Ammon's horn (tissue), 1 donor: Measurements from ENCODE around the gene NPIPB6.

Source experiments
- DNase-seq: peaks from one replicate; pipeline ENCODE4 v3.0.0-alpha.2; 2016; ENCODE audit warnings: low spot score

The NPIPB6 gene

DNA sequence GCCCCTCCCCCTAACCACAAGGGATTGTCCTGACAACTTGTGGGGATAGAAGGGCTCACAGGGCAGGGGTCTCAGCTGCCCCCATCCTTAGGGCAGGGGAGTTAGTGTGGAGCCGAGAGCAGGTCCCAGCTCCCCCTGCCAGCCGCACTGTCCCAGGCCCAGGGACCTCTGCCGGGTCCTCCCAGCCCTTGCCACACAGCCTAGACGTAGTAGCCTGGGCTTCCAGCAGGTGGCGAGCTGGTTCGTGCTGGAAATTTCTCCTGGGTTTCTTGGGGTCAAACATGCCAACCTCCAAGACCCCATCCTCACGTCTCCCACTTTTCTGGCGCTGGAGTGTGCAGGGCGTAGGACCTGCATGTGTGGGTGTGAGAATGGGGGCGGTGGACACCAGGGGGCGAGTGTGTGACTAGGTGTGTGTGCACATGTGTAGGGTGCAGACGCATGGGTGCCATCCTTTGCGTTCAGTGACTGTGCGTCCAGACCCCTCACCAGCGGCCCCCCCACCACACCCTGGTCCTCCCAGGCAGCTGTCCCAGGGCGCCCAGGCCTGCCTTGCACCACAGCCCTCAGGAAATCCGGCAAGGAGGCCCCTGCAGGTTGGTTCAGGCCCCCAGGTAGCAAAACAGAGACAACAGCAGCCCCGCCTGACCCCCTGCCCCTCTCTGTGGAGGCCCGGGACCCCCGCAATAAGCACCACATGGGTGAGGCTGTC lies 41.5 kb downstream of the NPIPB6 start:
- DNase-seq, result no peak

DNA sequence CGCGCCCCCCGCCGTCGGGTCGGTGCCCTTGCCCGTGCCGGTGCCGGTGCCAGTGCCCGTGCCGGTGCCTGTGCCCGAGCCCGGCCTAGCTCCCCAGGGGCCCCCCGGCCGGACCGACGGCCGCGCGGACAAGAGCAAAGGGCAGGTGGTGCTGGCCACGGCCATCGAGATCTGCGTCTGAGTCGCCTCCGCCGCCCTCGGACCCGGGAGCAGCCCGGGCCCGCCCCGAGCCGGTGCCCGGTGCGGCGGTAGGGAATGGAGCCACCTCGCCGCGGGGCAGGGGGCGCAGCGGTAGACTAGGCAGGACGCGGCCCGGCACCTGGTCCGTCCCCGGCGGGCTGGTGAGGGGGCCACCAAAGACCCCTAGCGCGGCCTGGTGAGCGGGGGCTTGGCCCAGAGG lies 42.6 kb downstream of the NPIPB6 start:
- no peak for DNase-seq

DNA sequence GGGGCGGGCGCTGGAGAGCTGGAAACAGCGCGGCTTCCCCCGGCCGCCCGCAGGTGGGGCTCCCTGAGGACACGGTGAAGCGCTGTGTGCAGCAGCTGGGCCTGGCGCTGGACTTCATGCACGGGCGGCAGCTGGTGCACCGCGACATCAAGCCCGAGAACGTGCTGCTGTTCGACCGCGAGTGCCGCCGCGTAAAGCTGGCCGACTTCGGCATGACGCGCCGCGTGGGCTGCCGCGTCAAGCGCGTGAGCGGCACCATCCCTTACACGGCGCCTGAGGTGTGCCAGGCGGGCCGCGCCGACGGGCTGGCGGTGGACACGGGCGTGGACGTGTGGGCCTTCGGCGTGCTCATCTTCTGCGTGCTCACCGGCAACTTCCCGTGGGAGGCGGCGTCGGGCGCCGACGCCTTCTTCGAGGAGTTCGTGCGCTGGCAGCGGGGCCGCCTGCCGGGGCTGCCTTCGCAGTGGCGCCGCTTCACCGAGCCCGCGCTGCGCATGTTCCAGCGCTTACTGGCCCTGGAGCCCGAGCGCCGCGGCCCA lies 43.2 kb downstream of the NPIPB6 start:
- DNase-seq, result no peak

DNA sequence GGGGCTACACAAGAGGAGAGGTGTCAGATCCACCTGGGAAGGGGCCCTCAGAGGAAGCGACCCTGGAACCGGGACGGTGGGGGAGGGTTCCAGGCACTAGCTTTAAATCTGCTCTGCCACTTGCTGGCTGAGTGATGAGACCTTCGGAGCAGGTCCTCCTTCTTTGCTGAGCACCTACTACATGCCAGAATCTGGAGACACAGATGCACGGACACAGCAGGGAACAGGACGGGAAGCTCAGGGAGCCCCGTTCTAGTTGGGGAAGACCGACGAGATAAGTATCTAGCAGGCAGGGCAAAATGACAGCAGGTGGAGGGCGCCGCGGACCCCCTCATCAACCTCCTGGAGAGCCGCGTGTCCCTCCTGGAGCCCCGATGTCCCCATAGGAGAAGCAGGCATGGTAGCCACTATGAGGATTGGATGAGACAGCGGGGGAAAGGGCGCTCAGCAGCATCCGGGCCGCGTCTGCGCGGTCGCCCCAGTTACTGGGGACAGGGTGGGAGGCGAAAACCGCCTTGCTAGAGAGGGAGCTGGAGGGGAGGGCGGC lies 43.8 kb downstream of the NPIPB6 start:
- no peak for DNase-seq

DNA sequence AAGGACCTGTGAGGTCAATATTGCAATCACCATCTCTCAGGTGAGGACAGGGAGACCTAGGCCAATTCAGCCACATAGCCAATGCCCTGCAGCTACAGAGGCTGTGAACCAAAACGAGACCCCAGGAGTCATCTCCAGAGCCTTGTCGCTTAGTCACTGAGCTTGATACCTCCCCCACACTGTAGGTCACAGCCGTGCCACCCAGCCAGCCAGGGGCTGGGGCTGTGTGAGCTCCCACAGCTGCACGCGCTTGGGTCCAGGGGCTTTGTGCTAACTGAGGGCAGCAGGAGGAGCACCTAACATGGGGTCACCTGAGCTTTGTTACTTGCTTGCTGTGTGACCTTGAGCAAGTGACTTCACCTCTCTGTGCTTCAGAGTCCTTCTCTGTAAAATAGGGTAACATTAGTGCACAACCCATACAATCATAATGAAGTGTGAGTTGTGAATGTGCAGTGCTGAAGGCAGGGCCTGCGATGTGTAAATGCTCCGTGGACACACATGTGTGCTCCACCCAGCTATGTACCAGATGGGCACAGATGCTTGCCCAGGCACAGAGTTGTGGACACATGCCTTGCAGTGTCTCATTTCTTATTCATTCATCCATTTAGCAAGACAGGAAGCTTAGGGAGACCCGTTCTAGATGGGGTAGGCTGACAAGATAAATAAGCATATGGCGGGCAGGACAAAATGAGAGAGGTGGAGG lies 45.1 kb downstream of the NPIPB6 start:
- DNase-seq, result no peak

DNA sequence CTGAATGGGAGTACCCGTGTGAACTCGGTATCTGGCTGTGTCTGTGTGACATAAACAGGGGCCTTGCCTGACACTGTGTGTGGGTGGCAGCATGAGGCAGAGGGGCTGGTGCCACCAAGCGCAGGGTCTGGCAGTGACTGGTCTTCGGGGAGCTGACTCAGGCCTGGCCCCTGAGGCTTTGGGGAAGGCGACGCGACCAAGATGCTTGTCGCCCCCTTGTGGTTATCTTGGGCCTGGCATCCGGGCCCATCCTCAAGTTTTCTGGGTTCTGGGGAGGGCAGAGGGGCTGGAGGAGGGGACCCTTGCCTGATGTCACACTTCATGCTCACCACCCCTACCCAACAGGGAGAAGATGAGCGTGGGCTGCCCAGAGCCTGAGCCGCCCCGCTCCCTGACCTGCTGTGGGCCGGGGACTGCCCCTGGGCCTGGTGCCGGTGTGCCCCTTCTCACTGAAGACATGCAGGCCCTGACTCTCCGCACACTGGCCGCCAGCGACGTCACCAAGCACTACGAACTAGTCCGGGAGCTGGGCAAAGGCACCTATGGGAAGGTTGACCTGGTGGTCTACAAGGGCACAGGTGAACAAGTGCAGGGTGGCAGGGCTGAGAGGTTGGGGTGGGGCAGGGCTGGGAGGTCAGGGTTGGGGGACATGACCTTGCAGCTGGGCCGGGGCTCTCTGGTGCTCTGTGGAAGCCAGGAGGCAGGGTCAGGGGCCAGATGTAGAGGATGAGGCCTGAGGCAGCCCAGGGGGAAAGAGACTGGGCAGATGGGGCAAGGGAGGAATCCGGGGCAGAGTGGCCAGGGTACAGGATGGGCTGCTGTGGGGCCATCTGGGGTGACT lies 46.0 kb downstream of the NPIPB6 start:
- peak; percentile 67 for DNase-seq

DNA sequence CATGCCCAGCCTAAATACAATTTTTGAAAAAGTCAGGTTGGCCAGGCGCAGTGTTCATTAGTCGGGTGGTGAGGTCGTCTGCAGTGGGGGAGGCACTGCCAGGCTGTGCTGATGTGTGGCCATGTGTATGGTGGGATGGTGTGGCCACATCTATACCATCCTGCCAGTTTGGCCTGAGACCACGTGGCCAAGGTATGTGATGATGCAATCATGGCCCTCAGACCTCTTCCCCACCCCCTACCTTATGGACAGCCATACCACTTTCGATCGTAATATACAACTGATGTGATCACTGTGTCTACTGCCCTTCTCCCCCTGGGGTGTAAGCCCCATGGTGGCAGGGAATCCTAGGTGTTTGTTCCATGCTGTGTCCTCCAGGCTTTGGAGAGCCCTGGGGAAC lies 47.3 kb downstream of the NPIPB6 start:
- DNase-seq, result no peak

DNA sequence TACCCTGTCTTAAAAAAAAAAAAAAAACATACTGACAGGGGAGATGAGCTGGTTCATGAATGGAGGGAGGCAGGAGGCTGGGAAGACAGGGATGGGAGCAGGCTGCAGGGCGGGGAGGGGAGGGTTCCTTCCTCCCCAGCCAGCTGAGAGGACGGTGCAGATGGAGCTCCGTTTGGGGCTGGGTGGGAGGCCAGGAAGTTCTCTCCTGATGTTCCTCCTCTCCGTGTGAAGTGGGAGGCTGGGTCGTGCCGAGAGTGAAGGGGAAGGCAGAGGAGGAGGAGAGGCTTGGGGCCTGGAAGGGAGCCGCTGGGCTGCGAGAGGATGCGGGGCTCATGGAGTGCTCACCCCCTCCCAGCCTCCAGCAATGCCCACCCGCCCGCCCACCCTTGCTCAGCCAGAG lies 49.7 kb downstream of the NPIPB6 start:
- peak; percentile 49 for DNase-seq

DNA sequence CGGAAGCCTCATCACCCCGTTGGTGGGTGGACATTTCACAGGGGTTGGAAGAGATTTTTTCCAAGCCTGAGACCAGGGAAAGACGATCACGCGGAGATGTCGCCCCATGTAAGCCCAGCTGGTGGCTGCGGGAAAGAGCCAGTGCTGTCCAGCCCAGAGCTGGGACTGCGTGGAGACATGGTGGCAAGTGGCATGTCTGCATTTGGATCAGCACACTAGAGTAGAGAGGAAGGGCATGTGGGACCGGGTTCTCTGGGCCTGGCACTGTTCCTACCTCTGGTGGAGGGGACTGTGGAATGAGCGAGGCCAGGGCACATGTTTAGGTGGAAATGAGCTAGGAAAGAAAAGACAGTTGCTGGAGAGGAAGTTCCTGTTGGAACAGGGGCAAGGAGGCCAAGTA lies 51.0 kb downstream of the NPIPB6 start:
- no peak for DNase-seq

DNA sequence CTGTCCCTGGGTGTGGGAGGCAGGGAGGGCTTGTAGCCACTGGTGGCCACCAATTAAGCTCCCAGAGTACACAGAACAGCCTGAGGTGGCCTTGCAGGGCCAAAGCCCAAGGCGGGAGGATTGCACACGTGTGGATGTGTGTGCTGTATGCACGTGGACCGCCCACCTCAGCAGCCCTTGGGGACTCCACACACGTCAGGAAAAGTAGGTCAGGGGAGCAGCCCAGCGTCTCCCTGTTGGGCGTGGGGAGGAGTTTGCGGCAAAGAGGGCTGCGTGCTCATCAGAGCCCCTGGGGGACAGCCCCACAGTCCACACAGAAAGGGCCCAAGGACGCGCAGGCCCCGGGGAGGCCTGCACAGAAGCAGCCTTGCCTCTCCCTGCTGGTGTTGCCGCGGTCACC lies 51.4 kb downstream of the NPIPB6 start:
- no peak for DNase-seq

DNA sequence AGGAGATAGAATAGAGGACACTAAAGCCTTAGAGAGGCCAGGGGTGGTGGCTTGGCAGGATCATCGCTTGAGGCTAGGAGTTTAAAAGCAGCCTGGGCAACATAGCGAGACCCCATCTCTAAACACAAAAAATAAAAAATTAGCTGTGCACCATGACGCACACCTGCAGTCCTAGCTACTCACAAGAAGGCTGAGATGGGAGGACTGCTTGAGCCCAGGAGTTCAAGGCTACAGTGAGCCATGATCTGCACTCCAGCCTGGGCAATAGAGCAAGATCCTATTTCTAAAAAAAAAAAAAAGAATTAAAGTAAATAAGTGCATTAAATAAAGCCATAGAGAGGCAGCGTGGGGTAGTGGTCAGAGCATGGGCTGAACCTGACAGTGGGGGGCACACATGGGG lies 51.9 kb downstream of the NPIPB6 start:
- no peak for DNase-seq

DNA sequence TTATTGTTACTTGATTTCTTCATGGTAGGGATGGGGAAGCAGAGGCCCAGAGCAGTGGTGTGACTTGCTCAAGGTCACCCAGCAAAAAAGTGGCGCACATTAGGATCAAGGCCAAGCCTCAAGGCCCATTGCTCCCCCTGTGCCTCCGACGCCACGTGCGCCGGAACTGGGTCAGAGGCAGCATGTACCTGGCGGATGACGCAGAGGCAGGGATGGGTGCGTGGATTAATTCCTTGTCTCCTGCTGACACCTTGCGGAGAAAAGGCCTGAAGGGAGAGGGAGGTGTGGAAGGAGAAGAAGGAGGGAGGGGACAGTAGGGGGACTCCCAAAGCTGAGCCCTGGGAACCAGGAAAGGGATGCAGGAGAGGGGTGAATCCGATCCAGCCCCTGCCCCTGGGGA lies 52.5 kb downstream of the NPIPB6 start:
- no peak for DNase-seq

DNA sequence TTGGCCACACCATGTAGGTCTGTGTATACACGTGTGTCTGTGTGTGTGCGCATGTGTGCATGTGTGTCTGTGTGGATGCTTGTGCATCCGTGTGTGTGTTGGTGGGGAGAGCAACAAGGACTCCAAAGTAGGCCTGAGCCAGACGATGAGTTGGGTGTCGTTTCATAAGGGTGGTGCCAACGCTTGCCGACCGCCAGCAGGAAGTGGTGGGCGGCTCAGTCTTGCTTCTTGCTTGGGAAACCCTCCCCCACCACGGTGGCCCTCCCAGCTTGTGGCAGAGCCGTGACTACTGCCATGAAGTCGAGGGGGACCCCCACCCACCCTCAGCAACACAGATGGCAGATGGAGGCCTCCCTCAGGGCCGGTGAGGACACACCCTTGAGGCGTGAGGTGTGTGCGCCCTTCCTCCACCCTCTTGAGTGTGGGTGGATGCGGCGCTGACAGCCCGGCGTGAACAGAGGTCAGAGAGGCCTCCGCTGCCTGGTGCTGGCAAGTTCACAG lies 53.4 kb downstream of the NPIPB6 start:
- no peak for DNase-seq

DNA sequence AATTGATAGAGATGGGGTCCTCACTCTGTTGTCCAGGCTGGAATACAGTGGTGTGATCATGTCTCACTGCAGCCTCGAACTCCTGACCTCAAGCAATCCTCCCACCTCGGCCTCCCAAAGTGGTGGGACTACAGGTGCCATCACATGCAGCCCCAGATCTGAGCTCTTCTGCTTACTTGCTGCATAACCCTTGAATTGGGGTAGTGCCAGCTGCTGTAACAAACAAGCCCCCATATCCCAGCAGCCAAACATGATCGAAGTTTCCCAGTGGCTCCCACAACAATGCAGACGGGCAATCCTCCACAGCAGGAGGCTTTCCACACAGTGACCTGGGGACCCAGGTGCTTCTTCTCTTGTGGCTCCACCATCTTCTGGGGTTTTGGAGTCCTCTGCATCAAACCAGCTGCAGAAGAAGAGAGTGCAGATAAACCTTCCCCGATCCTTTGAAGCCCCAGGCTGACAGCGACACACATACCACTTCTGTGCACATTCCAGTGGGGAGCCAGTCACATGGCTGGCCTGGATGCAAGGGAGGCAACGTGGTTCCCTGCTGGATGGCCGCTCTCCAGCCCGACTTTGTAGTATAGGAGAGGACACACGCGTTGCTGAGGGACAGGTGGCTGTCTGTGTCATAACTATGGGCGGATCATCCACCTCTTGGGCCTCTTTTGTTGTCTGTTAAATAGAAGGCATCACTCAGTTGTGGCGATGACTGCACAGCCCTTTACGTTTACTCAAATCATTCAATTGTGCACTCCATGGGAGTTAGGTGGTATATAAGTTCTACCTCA lies 54.3 kb downstream of the NPIPB6 start:
- DNase-seq, result no peak

DNA sequence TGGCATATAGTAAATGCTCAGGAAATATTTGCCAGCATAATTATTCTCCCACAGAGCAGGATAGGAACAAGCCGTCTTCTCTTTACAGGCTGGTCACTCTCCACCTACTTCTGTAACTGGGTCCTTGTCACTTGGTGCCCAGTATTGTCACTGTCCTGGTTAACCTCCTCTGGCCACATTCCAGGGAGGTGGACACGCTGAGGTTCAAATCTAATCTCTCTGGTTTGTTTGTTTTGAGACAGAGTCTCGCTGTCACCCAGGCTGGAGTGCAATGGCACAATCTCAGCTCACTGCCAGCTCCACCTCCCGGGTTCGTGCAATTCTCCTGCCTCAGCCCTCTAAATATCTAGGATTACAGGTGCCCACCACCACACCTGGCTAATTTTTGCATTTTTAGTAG lies 55.4 kb downstream of the NPIPB6 start:
- no peak for DNase-seq

DNA sequence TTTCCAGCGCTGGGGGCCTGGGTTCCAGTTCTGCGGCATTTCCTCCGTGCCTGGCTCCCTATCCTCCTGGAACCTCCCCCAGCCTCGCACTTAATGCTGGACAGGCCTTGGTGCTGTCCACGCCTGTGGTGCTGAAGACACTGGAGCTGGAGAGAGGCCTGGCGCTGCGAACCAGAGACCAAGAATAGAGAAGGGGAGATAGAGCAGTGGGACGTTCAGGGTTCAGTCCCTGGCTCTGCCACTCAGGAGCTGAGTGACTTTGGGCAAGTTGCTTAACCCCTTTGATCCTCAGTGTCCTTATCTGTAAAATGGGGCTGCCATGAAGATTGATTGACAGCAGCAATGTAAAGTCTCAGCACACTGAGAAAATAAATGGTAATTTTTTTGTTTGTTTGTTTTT lies 59.1 kb downstream of the NPIPB6 start:
- no peak for DNase-seq

DNA sequence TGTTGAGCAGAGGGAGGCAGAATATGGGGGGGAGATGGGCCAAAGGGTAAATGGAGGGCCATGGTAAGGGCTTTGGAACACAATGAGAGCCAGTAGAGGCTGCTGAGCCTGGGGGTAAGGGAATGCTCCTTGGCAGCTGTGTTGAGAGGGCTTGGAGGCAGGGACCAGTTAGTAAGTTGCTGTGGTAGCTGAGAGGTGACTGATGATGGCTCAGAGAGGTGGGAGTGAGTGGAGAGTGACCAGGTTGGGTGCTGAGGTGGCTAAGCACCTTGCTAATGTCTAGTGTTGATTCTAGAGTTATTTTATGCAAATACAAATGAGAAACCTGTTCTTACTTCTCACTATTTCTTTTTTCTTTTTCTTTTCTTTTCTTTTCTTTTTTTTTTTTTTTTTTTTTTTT lies 60.2 kb downstream of the NPIPB6 start:
- no peak for DNase-seq

DNA sequence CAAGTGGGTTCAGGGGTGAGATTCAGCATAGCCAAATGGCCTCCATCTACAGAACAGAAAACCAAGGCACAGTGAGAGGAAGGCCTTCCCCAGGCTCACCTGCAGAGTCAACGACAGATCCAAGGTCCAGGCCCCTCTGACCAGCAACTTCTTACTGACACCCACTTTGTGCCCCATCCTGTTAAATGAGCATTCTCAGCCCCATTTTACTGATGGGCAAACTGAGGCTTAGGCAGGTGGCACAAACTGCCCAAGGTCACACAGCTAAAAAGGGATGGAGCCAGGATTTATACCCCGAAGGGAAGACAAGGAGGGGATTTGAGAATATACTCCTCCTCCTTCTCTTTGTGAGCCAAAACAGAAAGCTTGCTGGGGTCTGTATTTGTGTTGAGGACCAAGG lies 61.7 kb downstream of the NPIPB6 start:
- DNase-seq, result no peak

DNA sequence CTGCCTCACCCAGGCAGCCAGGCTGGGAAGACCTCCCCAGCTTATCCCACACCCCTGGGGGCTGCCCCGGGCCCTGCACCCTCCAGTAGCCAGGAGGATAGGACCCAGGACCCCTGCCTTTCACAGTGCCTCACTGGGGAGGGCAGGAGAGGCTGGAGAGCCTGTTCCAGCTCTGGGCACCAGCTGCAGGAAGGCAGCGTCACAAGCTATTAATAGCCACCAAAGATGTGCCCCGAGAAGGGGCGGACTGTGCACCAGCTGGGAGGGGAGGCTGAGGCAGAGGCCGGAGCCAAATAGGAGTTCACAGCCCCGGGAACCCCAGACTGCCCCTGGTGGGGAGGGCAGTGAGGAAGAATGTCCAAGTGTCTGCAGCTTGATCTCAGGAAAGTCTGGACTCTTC lies 62.2 kb downstream of the NPIPB6 start:
- DNase-seq, result no peak

DNA sequence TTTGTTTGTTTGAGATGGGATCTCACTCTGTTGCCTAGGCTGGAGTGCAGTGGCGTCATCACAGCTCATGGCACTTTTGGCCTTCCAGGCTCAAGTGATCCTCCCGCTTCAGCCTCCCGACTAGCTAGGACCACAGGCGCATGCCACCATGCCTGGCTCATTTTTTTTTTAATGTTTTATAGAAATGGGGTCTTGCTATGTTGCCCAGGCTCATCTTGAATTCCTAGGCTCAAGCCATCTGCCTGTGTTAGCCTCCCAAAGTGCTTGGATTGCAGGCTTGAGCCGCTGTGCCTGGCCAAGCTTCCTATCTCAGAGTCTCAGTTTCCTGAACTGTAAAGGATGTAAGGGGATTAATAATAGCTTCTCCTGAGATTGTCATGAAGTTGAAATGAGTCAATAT lies 63.0 kb downstream of the NPIPB6 start:
- no peak for DNase-seq

DNA sequence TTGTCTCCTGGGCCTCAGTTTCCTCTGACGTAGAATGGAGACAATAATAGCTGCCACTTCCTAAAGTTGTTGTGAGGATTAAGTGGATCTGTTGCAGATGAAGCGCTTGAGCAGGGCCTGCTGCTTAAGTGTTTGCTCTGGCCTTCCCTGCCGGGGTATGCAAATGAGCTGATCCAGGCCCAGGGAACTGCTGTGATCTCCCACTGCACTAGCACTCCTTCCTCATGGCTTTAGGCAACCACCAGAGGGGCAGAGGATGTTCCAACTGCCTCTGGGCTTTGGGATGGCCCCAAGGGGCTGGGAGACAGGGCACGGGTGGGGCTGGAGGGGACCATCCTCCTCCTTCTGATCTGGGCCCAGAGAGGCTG lies 64.8 kb downstream of the NPIPB6 start:
- no peak for DNase-seq
